ENCODE data around the gene LCP2.

GRCh38 chr5:170312301-170312595 lies 14.7 kb upstream of the LCP2 start:
- TF ChIP-seq MYC (IDR thresholded peaks at IDR 0.05; ENCODE audit: low read depth, low read length), result no peak
- no peak for TF ChIP-seq CTCF (IDR thresholded peaks at IDR 0.05; ENCODE audit: low read depth, low read length)

Data from NB4 (cell line).